IMR-90 (cell line): ENCODE data around the gene FOXD3. TPM values are rescaled to one million over a fixed set of nuclear protein-coding genes. Genes with fewer than 3 reads are reported as not detected.

Source experiments
- ATAC-seq: fragments of 200-7000 bp; cut with Tn5 transposase; 2 replicates; pipeline ENCODE4 v1.9.1; 2020; ENCODE audit warnings: low read depth, mild to moderate bottlenecking, moderate library complexity
- BruUV-seq: library from RNA; stranded (reverse); fragments of 400-500 nt; replicated peaks from 2 replicates; lab custom pipeline; 2021; lab: Mats Ljungman, UMichigan
- CTCF ChIA-PET: fragments of 300-600 bp; formaldehyde crosslinking; extraction: SDS; loops from one replicate; lab custom pipeline; 2021; ENCODE audit warnings: antibody characterized with exemption; lab: Yijun Ruan, JAX
- POLR2A ChIA-PET: fragments of 300-600 bp; sonication (Branson Sonifier 250); formaldehyde crosslinking; loops from one replicate; lab custom pipeline; 2022; ENCODE audit warnings: antibody characterized with exemption; ENCODE audit not compliant: unreplicated experiment; lab: Charles Lee
- DNase-seq: peaks from one replicate; pipeline ENCODE4 v3.0.0; 2013
- H2AFZ ChIP-seq: replicated peaks from 2 replicates; pipeline ENCODE3; 2013; ENCODE audit warnings: low read length, mild to moderate bottlenecking; ENCODE audit not compliant: poor library complexity
- H2AK5ac ChIP-seq: 2 replicates; pipeline ENCODE4 v1.6.1; 2013; ENCODE audit warnings: low read depth, low read length, inconsistent platforms
- H2AK9ac ChIP-seq: replicated peaks from 2 replicates; pipeline ENCODE3; 2013; ENCODE audit warnings: mild to moderate bottlenecking, low read depth, low read length, moderate library complexity; ENCODE audit not compliant: poor library complexity
- H2BK120ac ChIP-seq: 2 replicates; pipeline ENCODE4 v1.6.1; 2013; ENCODE audit warnings: low read depth, low read length, inconsistent platforms
- H2BK15ac ChIP-seq: 3 replicates; pipeline ENCODE4 v1.6.1; 2013; ENCODE audit warnings: low read depth, low read length, inconsistent platforms
- H2BK20ac ChIP-seq: 2 replicates; pipeline ENCODE4 v1.6.1; 2013; ENCODE audit warnings: low read depth, mild to moderate bottlenecking, inconsistent platforms, low read length, moderate library complexity
- H2BK5ac ChIP-seq: 2 replicates; pipeline ENCODE4 v1.6.1; 2013; ENCODE audit warnings: mild to moderate bottlenecking, low read depth, low read length, inconsistent platforms; ENCODE audit not compliant: poor library complexity, severe bottlenecking
- H3K14ac ChIP-seq: replicated peaks from 2 replicates; pipeline ENCODE4 v1.6.1; 2013; ENCODE audit warnings: low read depth, low read length, inconsistent platforms
- H3K18ac ChIP-seq: 2 replicates; pipeline ENCODE4 v1.6.1; 2013; ENCODE audit warnings: low read depth, low read length, control low read depth
- H3K23ac ChIP-seq: 2 replicates; pipeline ENCODE4 v1.6.1; 2013; ENCODE audit warnings: low read depth, low read length, inconsistent platforms
- H3K27ac ChIP-seq: 2 replicates; pipeline ENCODE4 v1.5.1; 2013; ENCODE audit warnings: mild to moderate bottlenecking, control low read depth, low read length; ENCODE audit not compliant: insufficient read depth
- H3K27me3 ChIP-seq: 2 replicates; pipeline ENCODE4 v1.6.1; 2013; ENCODE audit warnings: low read length; ENCODE audit not compliant: control insufficient read depth, insufficient read depth
- H3K36me3 ChIP-seq: 2 replicates; pipeline ENCODE4 v1.6.1; 2013; ENCODE audit warnings: low read length, mixed read lengths; ENCODE audit not compliant: control insufficient read depth, insufficient read depth
- H3K4ac ChIP-seq: 2 replicates; pipeline ENCODE4 v1.6.1; 2013; ENCODE audit warnings: low read depth, low read length, inconsistent platforms
- H3K4me1 ChIP-seq: 2 replicates; pipeline ENCODE4 v1.6.1; 2013; ENCODE audit warnings: low read length, mixed read lengths; ENCODE audit not compliant: control insufficient read depth, insufficient read depth
- H3K4me2 ChIP-seq: 2 replicates; pipeline ENCODE4 v1.6.1; 2013; ENCODE audit warnings: low read depth, mild to moderate bottlenecking, control low read depth, low read length, moderate library complexity
- H3K4me3 ChIP-seq: 2 replicates; pipeline ENCODE4 v1.5.1; 2013; ENCODE audit warnings: low read depth, mild to moderate bottlenecking, control low read depth, low read length, moderate library complexity; ENCODE audit not compliant: insufficient read depth
- H3K56ac ChIP-seq: 2 replicates; pipeline ENCODE4 v1.6.1; 2013; ENCODE audit warnings: low read length, inconsistent platforms; ENCODE audit not compliant: insufficient read depth; ENCODE audit errors: extremely low read depth
- H3K79me1 ChIP-seq, 2 experiments: 2 replicates each; pipeline ENCODE4 v1.6.1; 2013; ENCODE audit warnings: low read length in 2 of 2, inconsistent platforms in 1 of 2, low read depth in 1 of 2
- H3K9ac ChIP-seq: 2 replicates; pipeline ENCODE4 v1.6.1; 2013; ENCODE audit warnings: low read depth, low read length, control low read depth
- H3K9me1 ChIP-seq: 2 replicates; pipeline ENCODE4 v1.6.1; 2013; ENCODE audit warnings: low read length, inconsistent platforms; ENCODE audit not compliant: insufficient read depth
- H3K9me3 ChIP-seq: 2 replicates; pipeline ENCODE4 v1.6.1; 2013; ENCODE audit warnings: low read length; ENCODE audit not compliant: control insufficient read depth, insufficient read depth
- H4K20me1 ChIP-seq: 2 replicates; pipeline ENCODE4 v1.6.1; 2013; ENCODE audit warnings: low read length, inconsistent platforms; ENCODE audit not compliant: insufficient read depth
- H4K5ac ChIP-seq: 2 replicates; pipeline ENCODE4 v1.6.1; 2013; ENCODE audit warnings: mild to moderate bottlenecking, low read depth, low read length, control low read depth
- H4K8ac ChIP-seq, 2 experiments: 2 replicates each; pipeline ENCODE4 v1.6.1; 2013; ENCODE audit warnings: low read depth in 2 of 2, low read length in 2 of 2, control low read depth in 1 of 2, inconsistent platforms in 1 of 2
- H4K91ac ChIP-seq: 2 replicates; pipeline ENCODE4 v1.6.1; 2013; ENCODE audit warnings: low read depth, low read length, inconsistent platforms; ENCODE audit not compliant: insufficient read depth
- BHLHE40 ChIP-seq: fragments of 150-350 bp; IDR thresholded peaks from 2 replicates; pipeline ENCODE4 v1.6.1; 2016; ENCODE audit warnings: mild to moderate bottlenecking, low read depth, low read length
- CEBPB ChIP-seq: IDR thresholded peaks from 2 replicates; pipeline ENCODE4 v1.6.1; 2012; ENCODE audit warnings: low read depth, low read length, improper control_type of control experiment
- CHD1 ChIP-seq: IDR thresholded peaks from 2 replicates; pipeline ENCODE4 v1.6.1; 2012; ENCODE audit warnings: low read depth, low read length, improper control_type of control experiment
- CTCF ChIP-seq: conservative IDR thresholded peaks from 2 replicates; pipeline ENCODE4 v1.5.1; 2012; ENCODE audit warnings: mild to moderate bottlenecking, low read depth, low read length, improper control_type of control experiment
- ELK1 ChIP-seq: fragments of 150-350 bp; IDR thresholded peaks from 2 replicates; pipeline ENCODE4 v1.6.1; 2016; ENCODE audit warnings: low read depth, mild to moderate bottlenecking, low read length, moderate library complexity, borderline replicate concordance
- FOS ChIP-seq: fragments of 150-350 bp; IDR thresholded peaks from 2 replicates; pipeline ENCODE4 v1.6.1; 2016; ENCODE audit warnings: low read depth, low read length
- MAFK ChIP-seq: IDR thresholded peaks from 2 replicates; pipeline ENCODE4 v1.6.1; 2012; ENCODE audit warnings: low read depth, low read length, improper control_type of control experiment
- MAZ ChIP-seq: IDR thresholded peaks from 2 replicates; pipeline ENCODE4 v1.6.1; 2012; ENCODE audit warnings: low read depth, mild to moderate bottlenecking, low read length, improper control_type of control experiment, moderate library complexity, borderline replicate concordance
- MXI1 ChIP-seq: IDR thresholded peaks from 2 replicates; pipeline ENCODE4 v1.6.1; 2012; ENCODE audit warnings: low read depth, mild to moderate bottlenecking, low read length, moderate library complexity, borderline replicate concordance
- NFE2L2 ChIP-seq: fragments of 150-350 bp; IDR thresholded peaks from 2 replicates; pipeline ENCODE4 v1.6.1; 2016; ENCODE audit warnings: low read depth, mild to moderate bottlenecking, low read length
- POLR2A ChIP-seq: IDR thresholded peaks from 2 replicates; pipeline ENCODE4 v1.6.1; 2012; ENCODE audit warnings: mild to moderate bottlenecking, low read depth, low read length
- RAD21 ChIP-seq: IDR thresholded peaks from 2 replicates; pipeline ENCODE4 v1.6.1; 2012; ENCODE audit warnings: low read length, improper control_type of control experiment
- RCOR1 ChIP-seq: IDR thresholded peaks from 2 replicates; pipeline ENCODE4 v1.6.1; 2012; ENCODE audit warnings: mild to moderate bottlenecking, low read length, improper control_type of control experiment; ENCODE audit not compliant: insufficient replicate concordance
- RFX5 ChIP-seq: IDR thresholded peaks from 2 replicates; pipeline ENCODE4 v1.8.0; 2012; ENCODE audit warnings: low read depth, mild to moderate bottlenecking, low read length, moderate library complexity
- SMC3 ChIP-seq: fragments of 150-350 bp; IDR thresholded peaks from 2 replicates; pipeline ENCODE4 v1.6.1; 2016; ENCODE audit warnings: low read depth, mild to moderate bottlenecking, antibody characterized with exemption, low read length, moderate library complexity
- USF2 ChIP-seq: fragments of 150-350 bp; IDR thresholded peaks from 2 replicates; pipeline ENCODE4 v1.6.1; 2017; ENCODE audit warnings: mild to moderate bottlenecking, antibody characterized with exemption, low read length, low read depth
- WGBS, 2 experiments: methylation state at CpG; one replicate each; pipeline versions ENCODE4 v1.1.5 to v1.1.7; 2013; ENCODE audit warnings: missing lambda C conversion rate in 2 of 2; ENCODE audit not compliant: insufficient read length in 1 of 2; ENCODE audit errors: extremely low coverage in 2 of 2; 5-methylcytosine and 5-hydroxymethylcytosine counted together
- dilution Hi-C: fragments of 300-500 bp; cut with HindIII; formaldehyde crosslinking; loops from one replicate; pipeline ENCODE4 v1.14.3; 2018; ENCODE audit warnings: low sequenced_read_pairs; ENCODE audit not compliant: unreplicated experiment
- in situ Hi-C: fragments of 300-500 bp; cut with MboI; formaldehyde crosslinking; loops from 3 replicates; pipeline ENCODE4 v1.14.3; 2019; ENCODE audit warnings: low sequenced_read_pairs, inconsistent platforms, mixed read lengths
- intact Hi-C: fragments of 100-400 bp; cut with micrococcal nuclease; formaldehyde crosslinking; loops from 2 replicates; pipeline ENCODE4 v1.10.0; 2022
- polyA plus RNA-seq, 3 experiments: library from polyadenylated mRNA; depleted of rRNA; stranded (reverse); fragments of >200 nt; gene quantifications; 2 replicates each; pipeline ENCODE4 v1.2.3, GENCODE V29; 2012; ENCODE audit warnings: low replicate concordance in 1 of 3
- total RNA-seq: library from RNA; depleted of rRNA; stranded (reverse); fragments of >200 nt; gene quantifications from 2 replicates; pipeline ENCODE4 v1.2.3, GENCODE V29; 2012

Gene FOXD3
- total and polyA plus RNA-seq, 2 of the 4 experiments (the other 2 are of a cell fraction): not detected

- no peak for ATAC-seq
- intact Hi-C loops: no loop called here
- Histone ChIP-seq H2AK9ac (no peak overlapping the region), H2BK15ac (no peak overlapping the region), H2AK5ac (no peak overlapping the region), H4K8ac (no peak overlapping the region), H2AFZ (no peak overlapping the region), H3K4me3 (no peak overlapping the region), H3K79me1 (no peaks in the 10 kb centered on the region), H3K9me3 (no peaks in the 10 kb centered on the region), H3K27me3 (peaks cover 5% of the 10 kb centered on the region), H3K56ac (no peak overlapping the region), H3K4me1 (no peaks in the 10 kb centered on the region), H2BK20ac (no peak overlapping the region), H3K36me3 (no peaks in the 10 kb centered on the region), H4K91ac (no peak overlapping the region), H3K27ac (no peak overlapping the region), H3K4me2 (no peak overlapping the region), H4K20me1 (no peaks in the 10 kb centered on the region), H3K14ac (no peak overlapping the region), H2BK120ac (no peak overlapping the region), H3K23ac (no peak overlapping the region), H3K18ac (no peak overlapping the region), H3K4ac (no peak overlapping the region), H3K9me1 (no peaks in the 10 kb centered on the region), H4K5ac (no peak overlapping the region), H3K9ac (no peak overlapping the region), H2BK5ac (no peak overlapping the region)
- TF ChIP-seq MXI1 (no peak), MAFK (no peak), RCOR1 (no peak), ELK1 (no peak), BHLHE40 (no peak), RAD21 (no peak), USF2 (no peak), RFX5 (no peak), CTCF (no peak), SMC3 (no peak), NFE2L2 (no peak), MAZ (no peak), FOS (no peak), CEBPB (no peak), CHD1 (no peak), POLR2A (no peak)
- no TSS peak for BruUV-seq
- CTCF ChIA-PET: interaction anchor here (1.6 kb wide), 1 partner anchor 12 kb away, joined by 7 read pairs; no protein-coding TSS in a partner anchor
- in situ Hi-C loops: no loop called here
- WGBS, 2 experiments: no CpG with 5 or more reads among the region's 1 CpG
- POLR2A ChIA-PET: no interaction called here
- no peak for DNase-seq
- dilution Hi-C loops: no loop called here
Measured at GRCh38 chr1:63343922-63344321, 21.6 kb downstream of the FOXD3 start.
